ENCODE results near the gene UBAC2. TPM values are rescaled to one million over a fixed set of nuclear protein-coding genes. Genes with fewer than 3 reads are reported as not detected.
"Not testable (repeated sequence)": the region's sequence is repeated elsewhere in the genome, so short reads cannot be mapped to it uniquely, and the experiment has no call there.

The UBAC2 gene
- total RNA-seq, 1 donor from 2014 or later, result 52.6 TPM

- no peak overlapping the region for H3K27ac Mint-ChIP-seq
- intact Hi-C loops (cut with micrococcal nuclease), result loop anchor here (2.0 kb wide), 1 partner anchor 30 kb away; no protein-coding TSS in a partner anchor
- H3K36me3 Mint-ChIP-seq (ENCODE audit: low read depth), result peaks cover 28% of the 10 kb centered on the region
- no peak for DNase-seq
- no peak overlapping the region for H3K4me3 Mint-ChIP-seq
- no peaks in the 10 kb centered on the region for H3K27me3 Mint-ChIP-seq
- peaks cover 52% of the 10 kb centered on the region for H3K4me1 Mint-ChIP-seq
- H3K9me3 Mint-ChIP-seq, result no peaks in the 10 kb centered on the region
Observed at GRCh38 chr13:99386495-99386894, 185.8 kb downstream of the UBAC2 start.

- H3K27me3 Mint-ChIP-seq, result no peaks in the 10 kb centered on the region
- H3K4me1 Mint-ChIP-seq, result peaks cover 46% of the 10 kb centered on the region
- no peaks in the 10 kb centered on the region for H3K9me3 Mint-ChIP-seq
- peaks cover 27% of the 10 kb centered on the region for H3K36me3 Mint-ChIP-seq (ENCODE audit: low read depth)
- intact Hi-C loops (cut with micrococcal nuclease), result loop anchor here (1.0 to 2.0 kb wide), 3 partner anchors 30 to 118 kb away; no protein-coding TSS in a partner anchor
- H3K4me3 Mint-ChIP-seq, result no peak overlapping the region
- DNase-seq, result peak; percentile 94
- H3K27ac Mint-ChIP-seq, result peak overlapping the region; percentile 62
Observed at GRCh38 chr13:99386911-99387788, 186.5 kb downstream of the UBAC2 start.

- intact Hi-C loops (cut with micrococcal nuclease), result no loop called here
- Mint-ChIP-seq H3K27me3 (no peaks in the 10 kb centered on the region), H3K27ac (peak overlapping the region; percentile 10), H3K4me1 (peaks cover 33% of the 10 kb centered on the region), H3K4me3 (no peak overlapping the region), H3K9me3 (no peaks in the 10 kb centered on the region), H3K36me3 (ENCODE audit: low read depth) (peaks cover 27% of the 10 kb centered on the region)
- DNase-seq, result no peak
Observed at GRCh38 chr13:99388334-99388923, 187.8 kb downstream of the UBAC2 start.

- DNase-seq; H3K9me3 Mint-ChIP-seq; H3K4me3 Mint-ChIP-seq; H3K27me3 Mint-ChIP-seq; intact Hi-C loops (cut with micrococcal nuclease); H3K27ac Mint-ChIP-seq: not testable (repeated sequence)
- H3K36me3 Mint-ChIP-seq (ENCODE audit: low read depth), result peaks cover 27% of the 10 kb centered on the region
- peaks cover 28% of the 10 kb centered on the region for H3K4me1 Mint-ChIP-seq
Observed at GRCh38 chr13:99389094-99389493, 188.4 kb downstream of the UBAC2 start.

- Mint-ChIP-seq H3K4me3 (no peak overlapping the region), H3K27ac (peak overlapping the region; percentile 48), H3K27me3 (no peaks in the 10 kb centered on the region), H3K9me3 (no peaks in the 10 kb centered on the region), H3K36me3 (ENCODE audit: low read depth) (peaks cover 27% of the 10 kb centered on the region), H3K4me1 (peaks cover 23% of the 10 kb centered on the region)
- intact Hi-C loops (cut with micrococcal nuclease), result no loop called here
- DNase-seq, result no peak
Observed at GRCh38 chr13:99389520-99390304, 189.1 kb downstream of the UBAC2 start.

GRCh38 chr13:99390601-99391000 lies 189.9 kb downstream of the UBAC2 start:
- Mint-ChIP-seq H3K27ac (no peak overlapping the region), H3K36me3 (ENCODE audit: low read depth) (peaks cover 22% of the 10 kb centered on the region), H3K4me3 (no peak overlapping the region), H3K4me1 (peaks cover 19% of the 10 kb centered on the region), H3K27me3 (no peaks in the 10 kb centered on the region), H3K9me3 (no peaks in the 10 kb centered on the region)
- intact Hi-C loops (cut with micrococcal nuclease), result no loop called here
- no peak for DNase-seq

- Mint-ChIP-seq H3K36me3 (ENCODE audit: low read depth) (peaks cover 11% of the 10 kb centered on the region), H3K4me3 (no peak overlapping the region), H3K4me1 (peaks cover 14% of the 10 kb centered on the region), H3K9me3 (no peaks in the 10 kb centered on the region), H3K27me3 (no peaks in the 10 kb centered on the region), H3K27ac (no peak overlapping the region)
- intact Hi-C loops (cut with micrococcal nuclease), result no loop called here
- DNase-seq, result no peak
Observed at GRCh38 chr13:99391781-99392469, 191.3 kb downstream of the UBAC2 start.

GRCh38 chr13:99392470-99393135 lies 191.9 kb downstream of the UBAC2 start:
- Mint-ChIP-seq H3K36me3 (ENCODE audit: low read depth) (peaks cover 6% of the 10 kb centered on the region), H3K27me3 (no peaks in the 10 kb centered on the region), H3K27ac (no peak overlapping the region), H3K4me1 (peaks cover 7% of the 10 kb centered on the region), H3K9me3 (no peaks in the 10 kb centered on the region), H3K4me3 (no peak overlapping the region)
- intact Hi-C loops (cut with micrococcal nuclease), result no loop called here
- DNase-seq, result no peak

- DNase-seq; H3K4me1 Mint-ChIP-seq; H3K27ac Mint-ChIP-seq; H3K4me3 Mint-ChIP-seq; H3K36me3 Mint-ChIP-seq (ENCODE audit: low read depth); H3K9me3 Mint-ChIP-seq; H3K27me3 Mint-ChIP-seq; intact Hi-C loops (cut with micrococcal nuclease): not testable (repeated sequence)
Observed at GRCh38 chr13:99393391-99393790, 192.7 kb downstream of the UBAC2 start.

GRCh38 chr13:99393791-99394735 lies 193.4 kb downstream of the UBAC2 start:
- no peak overlapping the region for H3K27ac Mint-ChIP-seq

GRCh38 chr13:99395436-99395835 lies 194.8 kb downstream of the UBAC2 start:
- Mint-ChIP-seq H3K27ac (no peak overlapping the region), H3K36me3 (ENCODE audit: low read depth) (no peaks in the 10 kb centered on the region), H3K4me3 (no peak overlapping the region), H3K4me1 (peaks cover 8% of the 10 kb centered on the region), H3K9me3 (no peaks in the 10 kb centered on the region), H3K27me3 (no peaks in the 10 kb centered on the region)
- DNase-seq, result no peak
- intact Hi-C loops (cut with micrococcal nuclease), result no loop called here

More at GRCh38 chr13:99393791-99394735, 193.4 kb downstream of the UBAC2 start:
- no peaks in the 10 kb centered on the region for H3K27me3 Mint-ChIP-seq
- no peak overlapping the region for H3K4me3 Mint-ChIP-seq
- no peaks in the 10 kb centered on the region for H3K9me3 Mint-ChIP-seq
- intact Hi-C loops (cut with micrococcal nuclease), result no loop called here
- DNase-seq, result no peak
- H3K4me1 Mint-ChIP-seq, result peaks cover under 1% of the 10 kb centered on the region
- no peaks in the 10 kb centered on the region for H3K36me3 Mint-ChIP-seq (ENCODE audit: low read depth)

- no peaks in the 10 kb centered on the region for H3K36me3 Mint-ChIP-seq (ENCODE audit: low read depth)
- no peak for DNase-seq
- H3K9me3 Mint-ChIP-seq, result no peaks in the 10 kb centered on the region
- peaks cover 8% of the 10 kb centered on the region for H3K4me1 Mint-ChIP-seq
- no peak overlapping the region for H3K4me3 Mint-ChIP-seq
- no peaks in the 10 kb centered on the region for H3K27me3 Mint-ChIP-seq
- intact Hi-C loops (cut with micrococcal nuclease), result no loop called here
- no peak overlapping the region for H3K27ac Mint-ChIP-seq
Observed at GRCh38 chr13:99396446-99396845, 195.8 kb downstream of the UBAC2 start.
